GM19099 (cell line): ENCODE measurements around the gene DNER.

Experiments
- POLR2A ChIP-seq: IDR thresholded peaks from 3 replicates; pipeline ENCODE4 v1.6.1; 2011; ENCODE audit warnings: low read depth; ENCODE audit not compliant: insufficient read length; ENCODE audit errors: extremely low read depth

The DNER gene

DNA sequence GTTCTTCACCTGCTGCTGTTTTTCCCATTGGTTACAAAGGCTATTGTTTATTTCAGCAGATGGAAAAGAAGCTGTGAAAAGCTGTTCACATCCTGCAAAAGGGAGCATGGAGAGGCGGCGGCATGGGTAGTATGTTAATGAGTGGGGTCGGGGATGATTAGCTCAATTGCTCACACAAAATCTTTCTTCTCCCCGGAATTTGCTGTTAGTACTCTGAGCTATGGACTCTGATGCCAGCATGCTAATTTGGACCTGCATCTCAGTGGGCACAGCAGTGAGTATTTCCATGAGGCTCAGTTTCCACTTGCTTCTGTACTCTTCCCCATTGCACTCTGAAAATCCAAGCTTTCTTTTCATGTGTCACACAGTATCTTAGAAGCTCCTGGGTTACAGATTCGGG lies 61.6 kb downstream of the DNER start:
- no peak for TF ChIP-seq POLR2A

DNA sequence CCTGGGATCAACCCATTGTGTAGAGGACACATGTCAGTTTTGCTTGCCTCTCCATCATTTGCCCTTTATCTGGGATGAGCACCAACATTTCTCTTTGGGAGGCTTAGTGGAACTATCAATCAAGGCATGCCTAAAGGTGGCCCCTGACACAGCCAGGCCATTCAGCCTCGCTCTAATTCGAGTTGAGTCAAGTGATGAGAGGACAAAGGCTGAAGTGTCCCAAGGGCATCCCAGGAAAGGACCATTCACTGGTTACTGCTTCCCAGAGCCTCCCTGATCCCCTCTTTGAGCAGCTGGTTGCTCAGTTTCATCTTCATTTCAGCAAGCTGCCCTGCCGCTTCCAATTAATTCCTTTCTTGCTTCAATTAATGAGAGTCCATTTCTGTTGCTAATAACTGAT lies 63.5 kb downstream of the DNER start:
- TF ChIP-seq POLR2A = no peak

DNA sequence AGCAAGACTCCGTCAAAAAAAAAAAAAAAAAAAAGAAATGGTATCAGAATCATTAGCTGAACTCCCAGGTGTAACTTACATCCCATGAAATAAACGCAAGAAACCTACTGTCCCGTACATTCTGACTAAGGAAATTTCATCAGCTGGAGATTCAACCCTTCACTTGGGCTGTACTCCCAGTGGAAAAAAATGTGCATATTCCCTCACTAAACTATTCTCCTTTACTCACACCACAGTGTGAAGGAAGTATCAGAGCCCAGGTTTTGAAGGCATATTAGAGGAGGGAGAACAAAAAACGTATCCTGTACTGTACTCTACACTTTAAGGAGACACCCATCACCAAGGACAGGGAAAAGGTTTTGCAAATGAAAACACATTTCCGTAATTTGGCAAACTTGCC lies 64.3 kb downstream of the DNER start:
- TF ChIP-seq POLR2A = no peak

DNA sequence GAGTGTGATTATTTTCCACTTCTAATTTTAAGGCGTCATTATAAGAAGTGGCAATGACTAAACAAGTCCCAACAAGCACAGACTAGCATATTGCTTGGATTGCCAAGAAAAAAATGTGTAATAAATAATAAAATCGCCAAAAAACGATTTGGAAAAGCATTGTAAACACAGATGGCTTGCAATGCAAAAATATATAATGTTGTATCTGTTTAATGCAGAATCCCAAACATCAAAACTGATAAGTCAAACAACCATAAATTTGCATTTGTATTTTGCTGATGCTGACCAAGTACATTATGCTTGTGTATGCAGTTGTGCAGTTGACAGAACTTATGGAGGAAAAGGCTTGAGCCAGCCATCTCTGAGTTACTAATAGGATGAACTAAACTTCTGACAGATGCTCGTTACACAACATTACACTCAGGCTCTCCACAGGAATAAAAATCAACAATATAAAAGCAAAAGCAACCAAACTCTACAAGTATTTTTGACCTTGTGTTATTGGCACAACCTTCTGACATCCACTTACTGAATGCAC lies 68.1 kb downstream of the DNER start:
- TF ChIP-seq POLR2A = no peak

DNA sequence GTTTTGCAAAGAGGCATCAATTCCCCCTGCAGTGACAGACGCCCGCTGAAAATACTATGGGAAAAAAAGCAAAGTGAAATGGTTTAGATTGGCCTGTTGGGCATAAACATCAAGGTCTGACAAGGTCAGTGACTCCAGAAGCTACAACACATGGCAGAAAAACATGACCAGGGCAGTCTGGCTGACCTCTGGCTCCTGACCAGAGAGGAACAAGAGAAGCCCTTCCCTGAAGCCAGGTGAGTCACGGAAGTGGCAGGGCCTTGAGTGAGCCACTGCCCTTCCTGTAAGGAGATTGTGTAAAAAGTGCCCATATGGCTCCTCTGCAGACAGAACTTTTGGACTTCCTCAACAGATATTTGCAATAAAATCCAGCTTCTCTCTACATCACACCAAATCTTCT lies 72.0 kb downstream of the DNER start:
- no peak for TF ChIP-seq POLR2A

DNA sequence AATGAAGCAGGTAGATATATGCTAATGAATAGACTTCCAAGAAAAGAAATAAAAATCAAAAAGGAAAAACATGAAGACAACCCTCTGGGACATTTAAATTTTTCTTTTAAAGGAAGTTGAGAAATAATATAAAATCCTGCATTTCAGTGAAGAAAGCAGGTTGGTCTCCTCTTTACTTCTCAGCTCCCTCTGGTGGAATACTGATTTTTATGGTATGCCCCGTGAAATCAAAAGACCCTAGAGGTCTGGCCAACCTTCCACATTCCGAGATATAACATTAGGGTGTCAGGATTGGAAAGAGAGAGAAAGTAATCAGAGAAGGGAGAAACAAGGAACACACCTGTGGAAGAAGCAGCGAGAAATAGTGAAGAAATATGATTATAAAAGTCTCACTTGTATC lies 72.7 kb downstream of the DNER start:
- TF ChIP-seq POLR2A = no peak

DNA sequence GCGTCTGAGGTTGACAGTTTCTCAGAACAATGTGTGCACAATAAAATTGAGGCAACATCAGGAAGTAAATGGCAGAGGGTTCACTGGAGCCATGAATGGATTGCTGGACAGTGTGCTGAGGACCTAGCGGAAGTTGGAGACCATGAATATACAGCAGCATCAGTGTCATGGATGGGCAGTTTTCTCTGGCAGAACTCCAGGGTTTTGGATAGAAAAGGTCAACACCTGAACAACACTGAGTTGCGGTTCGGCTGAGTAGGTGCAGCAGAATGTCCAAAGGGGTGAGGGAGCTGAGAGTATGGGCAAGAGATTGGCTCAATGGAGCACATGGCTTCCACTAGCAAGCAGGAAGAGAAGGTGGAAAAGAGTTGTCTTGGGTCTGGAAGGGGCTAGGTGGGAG lies 73.7 kb downstream of the DNER start:
- TF ChIP-seq POLR2A = no peak

DNA sequence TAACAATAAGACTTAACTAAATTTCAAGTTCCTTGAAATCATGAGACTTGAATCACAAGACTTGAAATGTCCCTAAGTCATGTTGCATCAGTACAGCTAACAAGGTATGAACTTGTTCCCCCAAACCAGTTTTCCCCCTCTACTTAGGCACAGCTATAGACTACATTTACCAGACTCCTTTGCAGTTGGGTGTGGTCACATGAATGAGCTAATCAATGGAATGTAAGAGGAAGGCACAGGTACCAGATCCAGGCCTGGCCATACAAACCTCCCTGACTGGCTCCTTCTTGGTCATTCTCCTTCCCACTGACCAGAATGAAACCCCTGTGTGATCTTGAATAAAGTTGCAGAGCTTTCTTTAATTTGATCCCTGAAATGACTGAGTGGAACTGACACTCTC lies 77.8 kb downstream of the DNER start:
- no peak for TF ChIP-seq POLR2A

DNA sequence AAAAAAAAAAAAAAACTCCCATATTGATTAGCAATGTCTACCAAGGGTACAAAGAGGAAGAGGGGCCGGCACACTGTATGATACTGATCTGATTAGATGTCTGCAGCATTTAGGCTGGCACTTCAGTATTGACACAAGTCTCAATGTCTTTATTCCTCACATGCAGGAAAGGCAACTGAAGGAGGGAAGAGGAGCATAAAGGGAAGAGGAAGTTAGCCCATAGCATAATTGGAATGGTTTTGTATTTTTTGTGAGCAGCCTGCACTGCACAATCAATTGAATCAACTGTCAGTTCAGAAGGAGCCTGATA lies 79.0 kb downstream of the DNER start:
- no peak for TF ChIP-seq POLR2A

DNA sequence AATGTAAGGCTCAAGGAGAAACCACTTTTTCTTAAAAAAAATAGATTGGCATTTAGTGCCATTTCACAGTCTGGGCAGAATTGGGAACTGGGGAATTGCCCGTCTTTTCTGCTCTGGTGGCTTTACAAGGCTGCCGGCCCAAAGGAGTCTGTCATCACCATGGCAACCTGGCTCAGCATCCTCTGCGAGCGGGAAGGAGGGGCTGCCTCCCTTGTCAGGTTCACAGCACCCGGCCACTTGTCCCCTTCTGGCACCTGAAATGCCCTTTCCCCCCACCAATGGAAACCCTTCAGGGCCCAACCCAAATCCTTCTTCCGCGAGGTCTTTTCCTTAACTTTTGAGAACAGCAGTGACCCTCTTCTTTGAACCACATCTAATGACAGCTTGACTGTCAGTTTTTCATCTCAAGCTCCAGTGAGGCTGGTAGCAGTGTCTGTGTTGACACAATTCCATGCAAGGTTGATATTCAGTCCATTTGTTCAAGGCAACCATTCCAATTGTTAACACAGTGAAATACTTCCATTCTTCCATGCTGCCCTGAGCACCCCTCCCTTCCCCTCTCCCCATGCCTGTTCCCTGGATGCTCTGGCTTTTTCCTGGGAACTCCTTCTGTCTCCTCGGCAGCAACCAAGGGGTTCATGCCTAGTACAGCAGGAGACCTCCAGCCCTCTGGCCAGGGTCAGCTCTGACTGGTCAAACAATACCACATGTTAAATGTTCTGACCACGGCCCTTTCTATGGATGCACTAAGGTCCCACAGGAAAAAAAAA lies 79.6 kb downstream of the DNER start:
- TF ChIP-seq POLR2A = no peak

DNA sequence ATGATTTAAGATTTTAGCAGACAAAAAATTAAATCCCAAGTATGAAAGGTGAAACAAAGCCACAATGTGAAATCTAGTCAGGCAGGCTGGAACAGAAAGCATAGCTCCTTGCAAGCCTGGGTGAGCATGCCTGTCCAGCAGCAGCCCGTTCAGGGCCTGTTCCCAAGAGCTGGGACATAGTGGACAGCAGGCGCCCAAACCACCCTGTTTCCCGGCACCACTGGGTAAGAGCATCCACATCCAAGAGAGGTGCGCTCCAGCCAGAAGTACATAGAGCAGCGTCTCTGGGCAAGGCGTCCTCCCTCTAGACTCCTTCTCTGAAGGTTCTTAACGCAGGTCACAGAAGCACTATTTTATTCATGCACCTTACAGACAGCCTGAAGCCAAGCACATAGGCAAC lies 80.8 kb downstream of the DNER start:
- TF ChIP-seq POLR2A = no peak

DNA sequence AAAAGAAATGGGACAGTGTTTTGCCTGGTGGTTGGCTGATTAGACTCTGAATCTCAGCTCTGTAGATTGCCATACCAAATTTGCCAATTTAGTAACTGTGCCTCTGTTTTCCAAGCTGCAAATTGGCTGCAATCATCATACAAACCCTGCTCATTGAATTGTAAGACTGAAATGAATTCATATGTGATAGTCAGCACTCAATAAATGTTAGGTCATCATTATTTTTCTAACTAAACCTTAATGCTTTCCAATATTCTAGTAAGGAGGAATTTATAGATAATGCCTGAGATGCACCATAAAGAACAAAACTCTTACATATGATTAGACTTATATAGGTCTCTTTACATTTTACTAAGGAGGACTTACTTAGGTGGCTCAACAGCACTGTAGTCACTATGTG lies 85.3 kb downstream of the DNER start:
- TF ChIP-seq POLR2A = no peak

DNA sequence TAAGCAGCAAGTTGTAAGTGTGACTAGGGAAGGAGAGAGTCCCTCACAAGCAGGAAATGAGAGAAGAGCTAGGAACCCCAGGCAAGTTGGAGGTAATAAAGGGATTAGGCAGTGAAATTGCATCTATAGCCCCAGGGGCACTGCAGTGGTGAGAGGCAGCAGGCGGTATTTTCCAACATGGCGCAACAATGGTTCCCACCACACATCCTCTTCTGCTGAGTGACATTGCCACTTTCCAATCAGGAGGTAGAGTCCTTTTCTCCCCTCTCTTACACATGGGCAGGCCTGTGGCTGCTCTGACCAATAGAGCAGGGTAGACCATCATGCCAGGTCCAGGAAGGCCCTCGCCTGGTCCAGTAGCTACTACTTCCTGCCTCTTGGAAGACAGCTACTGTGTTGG lies 86.6 kb downstream of the DNER start:
- no peak for TF ChIP-seq POLR2A

DNA sequence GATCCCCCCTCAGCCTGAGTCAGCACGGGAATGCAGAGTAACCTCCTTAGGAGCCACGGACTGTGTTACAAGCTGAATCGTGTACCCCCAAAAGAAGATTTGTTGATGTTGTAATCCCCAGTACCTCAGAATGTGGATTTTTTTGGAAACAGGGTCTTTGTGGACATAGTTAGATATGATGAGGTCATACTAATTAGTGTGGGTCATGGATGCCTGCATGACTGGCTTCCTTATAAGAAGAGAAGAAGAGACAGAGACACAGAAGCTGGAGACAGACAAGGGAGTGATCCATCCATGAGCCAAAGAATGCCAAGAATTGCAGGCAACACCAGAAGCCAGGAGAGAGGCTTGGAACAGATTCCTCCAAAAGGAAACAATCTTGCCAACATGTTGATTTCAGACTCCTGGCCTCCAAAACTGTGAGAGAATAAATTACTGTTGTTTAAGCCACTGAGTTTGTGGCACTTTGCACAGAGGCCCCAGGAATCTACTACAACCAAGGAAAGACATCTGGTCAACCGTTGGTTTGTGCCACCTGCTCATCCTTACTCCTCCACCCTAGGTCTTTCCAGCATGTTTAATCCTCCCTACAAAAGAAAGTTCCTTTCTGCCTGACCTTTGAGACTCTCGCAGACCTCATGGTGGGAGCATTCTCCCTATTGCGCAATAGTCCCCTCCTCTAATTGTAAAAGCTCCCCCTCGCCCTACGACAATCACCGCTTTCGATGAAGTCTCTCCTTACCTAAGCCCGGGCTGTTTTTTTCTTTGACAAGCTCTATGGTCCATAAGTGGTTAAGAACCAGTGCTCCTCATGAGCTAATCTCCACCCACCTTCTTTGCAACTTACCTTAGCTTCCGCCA lies 91.6 kb downstream of the DNER start:
- no peak for TF ChIP-seq POLR2A

DNA sequence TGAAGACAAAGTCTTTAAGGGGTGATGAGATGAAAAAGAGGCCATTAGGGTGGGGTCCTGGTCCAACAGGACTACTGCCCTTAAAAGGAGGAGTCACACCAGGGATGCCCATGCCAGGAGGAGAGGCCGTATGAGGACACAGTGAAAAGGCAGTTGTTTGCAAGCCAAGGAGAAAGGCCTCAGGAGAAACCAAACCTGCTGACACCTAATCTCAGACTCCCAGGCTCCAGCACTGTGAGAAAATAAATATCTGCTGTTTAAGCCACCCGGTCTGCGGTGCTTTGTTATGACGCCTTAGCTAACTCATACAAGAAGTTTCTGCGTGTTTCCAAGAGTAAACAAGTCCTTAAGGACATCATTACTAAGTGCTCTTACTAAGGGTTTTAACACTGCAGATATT lies 93.6 kb downstream of the DNER start:
- TF ChIP-seq POLR2A = no peak

DNA sequence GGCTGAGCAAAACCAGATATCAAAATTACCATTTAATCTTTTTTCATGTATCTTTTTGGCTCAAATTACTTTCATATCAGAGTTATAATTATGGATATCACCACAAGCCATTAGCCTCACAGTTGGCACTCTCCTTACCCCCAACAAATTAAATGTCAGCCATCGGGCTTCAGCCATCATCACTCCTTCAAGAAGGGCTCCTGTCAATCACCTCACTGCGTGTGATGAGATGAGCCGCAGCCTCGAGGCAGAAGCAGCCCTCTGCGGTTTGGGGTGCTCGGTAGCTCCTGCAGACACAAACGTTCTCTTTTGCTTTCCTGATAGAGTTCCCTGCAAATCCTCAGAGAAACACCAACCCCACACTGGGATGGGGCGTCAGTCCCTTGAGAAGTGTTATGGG lies 94.1 kb downstream of the DNER start:
- TF ChIP-seq POLR2A = no peak
